Activated CD4-positive, alpha-beta T cell treated with anti-CD3 and anti-CD28 coated beads, Interleukin-2, amount 10 ng/mL, durations not matched to agents 24 days and 14 days (primary cell): Measurements from ENCODE around the gene SPO11. TPM values are rescaled to one million over a fixed set of nuclear protein-coding genes. Genes with fewer than 3 reads are reported as not detected.

Source experiments
- DNase-seq: peaks from one replicate; pipeline ENCODE4 v3.0.0; 2022
- H3K27ac Mint-ChIP-seq: one replicate; pipeline ENCODE4 v1.8.0; 2022; ENCODE audit warnings: mild to moderate bottlenecking, mixed read lengths
- H3K27me3 Mint-ChIP-seq: one replicate; pipeline ENCODE4 v1.8.0; 2022; ENCODE audit warnings: mixed read lengths
- H3K36me3 Mint-ChIP-seq: one replicate; pipeline ENCODE4 v1.8.0; 2022; ENCODE audit warnings: low read depth, mild to moderate bottlenecking, mixed read lengths
- H3K4me1 Mint-ChIP-seq: one replicate; pipeline ENCODE4 v1.8.0; 2021; ENCODE audit warnings: mixed read lengths
- H3K4me3 Mint-ChIP-seq: one replicate; pipeline ENCODE4 v1.8.0; 2022; ENCODE audit warnings: mild to moderate bottlenecking, moderate library complexity, mixed read lengths
- H3K9me3 Mint-ChIP-seq: one replicate; pipeline ENCODE4 v1.8.0; 2021; ENCODE audit warnings: mixed read lengths
- intact Hi-C: fragments of 100-400 bp; cut with micrococcal nuclease; formaldehyde crosslinking; loops from one replicate; pipeline ENCODE4 v1.15.1; 2023
- total RNA-seq: library from RNA; stranded (reverse); gene quantifications from 2 replicates; pipeline ENCODE4 v1.2.3, GENCODE V29; 2022

SPO11 gene
- not detected in 2 replicates for total RNA-seq

- Mint-ChIP-seq H3K4me1 (no peaks in the 10 kb centered on the region), H3K4me3 (no peak within 1 kb of the TSS), H3K27me3 (peaks cover 48% of the 10 kb centered on the region), H3K36me3 (no peaks in the 10 kb centered on the region), H3K9me3 (no peaks in the 10 kb centered on the region), H3K27ac (no peak within 1 kb of the TSS)
- no peak for DNase-seq
- intact Hi-C loops = no loop called here
These were observed at the start of gene SPO11 for GRCh38 chr20:57329608-57330221. Gene SPO11, plus strand, starts transcription at chr20:57329803. Its CDS starts 65 bp downstream, at chr20:57329868.

- peaks cover 20% of the 10 kb centered on the region for H3K27me3 Mint-ChIP-seq
- no peak for DNase-seq
- no peak overlapping the region for H3K27ac Mint-ChIP-seq
- H3K4me1 Mint-ChIP-seq = peaks cover 1% of the 10 kb centered on the region
- intact Hi-C loops = no loop called here
- H3K36me3 Mint-ChIP-seq = no peaks in the 10 kb centered on the region
- no peak overlapping the region for H3K4me3 Mint-ChIP-seq
- no peaks in the 10 kb centered on the region for H3K9me3 Mint-ChIP-seq
These were observed 49.4 kb upstream of the SPO11 start for GRCh38 chr20:57280221-57280620.

GRCh38 chr20:57281900-57282299 is 47.7 kb upstream of the SPO11 start:
- Mint-ChIP-seq H3K36me3 (no peaks in the 10 kb centered on the region), H3K4me1 (peaks cover 1% of the 10 kb centered on the region), H3K27me3 (peaks cover 24% of the 10 kb centered on the region), H3K9me3 (no peaks in the 10 kb centered on the region), H3K4me3 (no peak overlapping the region), H3K27ac (no peak overlapping the region)
- no peak for DNase-seq
- intact Hi-C loops = no loop called here

GRCh38 chr20:57282670-57283361 is 46.8 kb upstream of the SPO11 start:
- H3K4me3 Mint-ChIP-seq = no peak overlapping the region
- H3K36me3 Mint-ChIP-seq = no peaks in the 10 kb centered on the region

GRCh38 chr20:57283860-57284259 is 45.7 kb upstream of the SPO11 start:
- Mint-ChIP-seq H3K27ac (no peak overlapping the region), H3K9me3 (no peaks in the 10 kb centered on the region), H3K4me3 (no peak overlapping the region), H3K36me3 (no peaks in the 10 kb centered on the region), H3K27me3 (peaks cover 35% of the 10 kb centered on the region), H3K4me1 (peaks cover 1% of the 10 kb centered on the region)
- intact Hi-C loops = no loop called here
- no peak for DNase-seq

More at GRCh38 chr20:57282670-57283361, 46.8 kb upstream of the SPO11 start:
- Mint-ChIP-seq H3K4me1 (peaks cover 1% of the 10 kb centered on the region), H3K27ac (no peak overlapping the region), H3K9me3 (no peaks in the 10 kb centered on the region), H3K27me3 (peaks cover 30% of the 10 kb centered on the region)
- no peak for DNase-seq
- intact Hi-C loops = no loop called here

GRCh38 chr20:57287007-57287880 is 42.4 kb upstream of the SPO11 start:
- H3K27ac Mint-ChIP-seq = no peak overlapping the region
- H3K27me3 Mint-ChIP-seq = peaks cover 35% of the 10 kb centered on the region
- no peak overlapping the region for H3K4me3 Mint-ChIP-seq
- peaks cover 1% of the 10 kb centered on the region for H3K4me1 Mint-ChIP-seq
- no peak for DNase-seq
- H3K9me3 Mint-ChIP-seq = no peaks in the 10 kb centered on the region
- intact Hi-C loops = no loop called here
- no peaks in the 10 kb centered on the region for H3K36me3 Mint-ChIP-seq

GRCh38 chr20:57287901-57288300 is 41.7 kb upstream of the SPO11 start:
- intact Hi-C loops = no loop called here
- Mint-ChIP-seq H3K9me3 (no peaks in the 10 kb centered on the region), H3K27ac (no peak overlapping the region), H3K27me3 (peaks cover 31% of the 10 kb centered on the region), H3K36me3 (no peaks in the 10 kb centered on the region), H3K4me1 (no peaks in the 10 kb centered on the region), H3K4me3 (no peak overlapping the region)
- no peak for DNase-seq

GRCh38 chr20:57288651-57289277 is 40.8 kb upstream of the SPO11 start:
- Mint-ChIP-seq H3K4me1 (no peaks in the 10 kb centered on the region), H3K27me3 (peaks cover 30% of the 10 kb centered on the region), H3K9me3 (no peaks in the 10 kb centered on the region), H3K27ac (no peak overlapping the region), H3K4me3 (no peak overlapping the region), H3K36me3 (no peaks in the 10 kb centered on the region)
- intact Hi-C loops = no loop called here
- no peak for DNase-seq

GRCh38 chr20:57289391-57290177 is 40.0 kb upstream of the SPO11 start:
- H3K27me3 Mint-ChIP-seq = peaks cover 27% of the 10 kb centered on the region
- DNase-seq = no peak
- H3K4me3 Mint-ChIP-seq = no peak overlapping the region
- no peaks in the 10 kb centered on the region for H3K4me1 Mint-ChIP-seq
- no peak overlapping the region for H3K27ac Mint-ChIP-seq
- intact Hi-C loops = no loop called here
- H3K36me3 Mint-ChIP-seq = no peaks in the 10 kb centered on the region
- no peaks in the 10 kb centered on the region for H3K9me3 Mint-ChIP-seq

- peaks cover 27% of the 10 kb centered on the region for H3K27me3 Mint-ChIP-seq
- H3K9me3 Mint-ChIP-seq = no peaks in the 10 kb centered on the region
- H3K27ac Mint-ChIP-seq = no peak overlapping the region
- H3K4me1 Mint-ChIP-seq = no peaks in the 10 kb centered on the region
- H3K36me3 Mint-ChIP-seq = no peaks in the 10 kb centered on the region
- no peak for DNase-seq
- intact Hi-C loops = no loop called here
- H3K4me3 Mint-ChIP-seq = no peak overlapping the region
These were observed 39.5 kb upstream of the SPO11 start for GRCh38 chr20:57290178-57290484.

GRCh38 chr20:57291003-57291402 is 38.6 kb upstream of the SPO11 start:
- Mint-ChIP-seq H3K27me3 (peaks cover 27% of the 10 kb centered on the region), H3K9me3 (no peaks in the 10 kb centered on the region), H3K36me3 (no peaks in the 10 kb centered on the region), H3K27ac (no peak overlapping the region), H3K4me3 (no peak overlapping the region), H3K4me1 (no peaks in the 10 kb centered on the region)
- intact Hi-C loops = no loop called here
- DNase-seq = no peak

GRCh38 chr20:57291694-57292093 is 37.9 kb upstream of the SPO11 start:
- Mint-ChIP-seq H3K9me3 (no peaks in the 10 kb centered on the region), H3K4me1 (no peaks in the 10 kb centered on the region), H3K4me3 (no peak overlapping the region), H3K27ac (no peak overlapping the region), H3K36me3 (no peaks in the 10 kb centered on the region), H3K27me3 (peaks cover 23% of the 10 kb centered on the region)
- DNase-seq = no peak
- intact Hi-C loops = no loop called here

GRCh38 chr20:57292611-57293010 is 37.0 kb upstream of the SPO11 start:
- no peaks in the 10 kb centered on the region for H3K4me1 Mint-ChIP-seq
- intact Hi-C loops = no loop called here
- DNase-seq = no peak
- no peaks in the 10 kb centered on the region for H3K9me3 Mint-ChIP-seq
- H3K4me3 Mint-ChIP-seq = no peak overlapping the region
- H3K27ac Mint-ChIP-seq = no peak overlapping the region
- H3K36me3 Mint-ChIP-seq = no peaks in the 10 kb centered on the region
- H3K27me3 Mint-ChIP-seq = peaks cover 17% of the 10 kb centered on the region
